Endodermal cell (in vitro differentiated cells): ENCODE data around the gene DLD. TPM values are rescaled to one million over a fixed set of nuclear protein-coding genes. Genes with fewer than 3 reads are reported as not detected.

ENCODE experiments used
- DNase-seq: peaks from one replicate; pipeline ENCODE4 v3.0.0-alpha.2; 2017
- H3K27ac ChIP-seq: 2 replicates; pipeline ENCODE4 v1.5.1; 2013; ENCODE audit warnings: mild to moderate bottlenecking, low read depth, low read length, moderate library complexity
- H3K27me3 ChIP-seq: 2 replicates; pipeline ENCODE4 v1.6.1; 2013; ENCODE audit warnings: mild to moderate bottlenecking, low read length, moderate library complexity; ENCODE audit not compliant: insufficient read depth, control insufficient read depth, poor library complexity, severe bottlenecking
- H3K36me3 ChIP-seq: 2 replicates; pipeline ENCODE4 v1.7.0; 2013; ENCODE audit warnings: mild to moderate bottlenecking, low read length, moderate library complexity; ENCODE audit not compliant: control insufficient read depth, insufficient read depth
- H3K4me1 ChIP-seq: one replicate; pipeline ENCODE4 v1.7.0; 2013; ENCODE audit warnings: low read length; ENCODE audit not compliant: control insufficient read depth, insufficient read depth
- H3K4me3 ChIP-seq: 2 replicates; pipeline ENCODE4 v1.5.1; 2013; ENCODE audit warnings: mild to moderate bottlenecking, low read length, moderate library complexity
- H3K9ac ChIP-seq: 2 replicates; pipeline ENCODE4 v1.6.1; 2013; ENCODE audit warnings: mild to moderate bottlenecking, low read length, moderate library complexity; ENCODE audit not compliant: poor library complexity, severe bottlenecking; ENCODE audit errors: extremely low read depth
- H3K9me3 ChIP-seq: 2 replicates; pipeline ENCODE4 v1.6.1; 2013; ENCODE audit warnings: mild to moderate bottlenecking, low read length, moderate library complexity; ENCODE audit not compliant: control insufficient read depth
- H3K27ac Mint-ChIP-seq: 2 replicates; pipeline ENCODE4 v1.8.0; 2020; ENCODE audit warnings: mixed read lengths
- H3K27me3 Mint-ChIP-seq: 2 replicates; pipeline ENCODE4 v1.8.0; 2021; ENCODE audit warnings: mild to moderate bottlenecking, mixed read lengths; ENCODE audit not compliant: insufficient read depth
- H3K36me3 Mint-ChIP-seq: 2 replicates; pipeline ENCODE4 v1.8.0; 2020; ENCODE audit warnings: low read depth, mixed read lengths
- H3K4me1 Mint-ChIP-seq: 2 replicates; pipeline ENCODE4 v1.8.0; 2020; ENCODE audit warnings: mixed read lengths
- H3K4me3 Mint-ChIP-seq: 2 replicates; pipeline ENCODE4 v1.8.0; 2020; ENCODE audit warnings: mild to moderate bottlenecking, moderate library complexity, mixed read lengths
- H3K9me3 Mint-ChIP-seq: 2 replicates; pipeline ENCODE4 v1.8.0; 2020; ENCODE audit warnings: mild to moderate bottlenecking, mixed read lengths
- CTCF ChIP-seq: fragments of 200-600 bp; sonication (generic); conservative IDR thresholded peaks from 2 replicates; pipeline ENCODE4 v1.5.0; 2021; ENCODE audit warnings: antibody characterized with exemption, mild to moderate bottlenecking
- WGBS, 2 experiments: methylation state at CpG; one replicate each; pipeline versions ENCODE4 v1.1.5 to v1.1.7; 2013; ENCODE audit warnings: missing lambda C conversion rate in 2 of 2, mixed read lengths in 1 of 2; ENCODE audit not compliant: insufficient coverage in 1 of 2, insufficient read length in 1 of 2; 5-methylcytosine and 5-hydroxymethylcytosine counted together
- total RNA-seq, 2 donors: library from RNA; stranded (reverse); fragmentation: NEBNext Ultra II Directional in 1 of 2; extraction: Animal tissue kit (Norgen Biotek cat#: 25700) in 1 of 2; gene quantifications; 2 replicates in 1 of 2; 3 replicates in 1 of 2; pipeline ENCODE4 v1.2.1, GENCODE V29; 2021

The DLD gene
- total RNA-seq, 2 donors from 2014 or later, result 82.4 to 82.5 TPM

- Mint-ChIP-seq H3K4me1 (peaks cover 37% of the 10 kb centered on the region), H3K4me3 (peak overlapping the region; percentile 34), H3K36me3 (peaks cover 67% of the 10 kb centered on the region), H3K27me3 (peaks cover 2% of the 10 kb centered on the region), H3K27ac (peak overlapping the region; percentile 94), H3K9me3 (no peaks in the 10 kb centered on the region)
- TF ChIP-seq CTCF, result no peak
- peaks cover 15% of the 10 kb centered on the region for H3K4me1 ChIP-seq
- H3K27me3 ChIP-seq, result no peaks in the 10 kb centered on the region
- peaks cover 95% of the 10 kb centered on the region for H3K36me3 ChIP-seq
- peak; percentile 52 for DNase-seq
- H3K27ac ChIP-seq, result no peak overlapping the region
- H3K9ac ChIP-seq, result no peak overlapping the region
- no peak overlapping the region for H3K4me3 ChIP-seq
- H3K9me3 ChIP-seq, result no peaks in the 10 kb centered on the region
- WGBS, 2 experiments, result 80 to 84% methylated on average over 5 of the region's 5 CpGs
These were observed 40.9 kb downstream of the DLD start for GRCh38 chr7:107931740-107932515.

- Mint-ChIP-seq H3K4me1 (peaks cover 39% of the 10 kb centered on the region), H3K27me3 (peaks cover 2% of the 10 kb centered on the region), H3K36me3 (peaks cover 64% of the 10 kb centered on the region), H3K9me3 (no peaks in the 10 kb centered on the region), H3K4me3 (peak overlapping the region; percentile 34), H3K27ac (peak overlapping the region; percentile 94)
- no peak overlapping the region for H3K4me3 ChIP-seq
- H3K27me3 ChIP-seq, result no peaks in the 10 kb centered on the region
- TF ChIP-seq CTCF, result no peak
- peak overlapping the region; percentile 4 for H3K27ac ChIP-seq
- no peak overlapping the region for H3K9ac ChIP-seq
- no peaks in the 10 kb centered on the region for H3K9me3 ChIP-seq
- H3K36me3 ChIP-seq, result peaks cover 95% of the 10 kb centered on the region
- H3K4me1 ChIP-seq, result peaks cover 15% of the 10 kb centered on the region
- DNase-seq, result peak; percentile 77
- WGBS, 2 experiments, result 0 to 20% methylated on average over 1 to 2 of the region's 2 CpGs
These were observed 41.8 kb downstream of the DLD start for GRCh38 chr7:107932805-107933204.

- Mint-ChIP-seq H3K4me3 (peak overlapping the region; percentile 27), H3K36me3 (peaks cover 62% of the 10 kb centered on the region), H3K27ac (peak overlapping the region; percentile 88), H3K4me1 (peaks cover 39% of the 10 kb centered on the region), H3K9me3 (no peaks in the 10 kb centered on the region), H3K27me3 (peaks cover 2% of the 10 kb centered on the region)
- H3K4me1 ChIP-seq, result peaks cover 15% of the 10 kb centered on the region
- peak overlapping the region; percentile 50 for H3K4me3 ChIP-seq
- no peak for TF ChIP-seq CTCF
- no peaks in the 10 kb centered on the region for H3K27me3 ChIP-seq
- peak; percentile 86 for DNase-seq
- H3K36me3 ChIP-seq, result peaks cover 95% of the 10 kb centered on the region
- H3K9me3 ChIP-seq, result no peaks in the 10 kb centered on the region
- peak overlapping the region; percentile 3 for H3K9ac ChIP-seq
- H3K27ac ChIP-seq, result peak overlapping the region; percentile 34
- 19 to 20% methylated on average over 2 to 6 of the region's 6 CpGs for WGBS, 2 experiments
These were observed 42.5 kb downstream of the DLD start for GRCh38 chr7:107933386-107934013.
